ENCODE measurements around the gene SLC7A10. TPM values are rescaled to one million over a fixed set of nuclear protein-coding genes. Genes with fewer than 3 reads are reported as not detected.

Gene SLC7A10
- total RNA-seq (under 1 TPM in 1 of 2 donors, not detected in 1; 0.50 TPM), polyA plus RNA-seq (ENCODE audit: insufficient read length in 6 of 6) (1 to 10 TPM in 3 of 6 donors, under 1 TPM in 3; 0.57 to 1.2 (median 1.0) TPM)
- long read RNA-seq, donor 1, partial matches to known transcripts = 0 of 1 reads
- long read RNA-seq, donor 1, other reads (novel, unspliced or antisense) = 0 of 1 reads
- long read RNA-seq, donor 2, partial matches to known transcripts = 0 of 2 reads
- long read RNA-seq, donor 2, other reads (novel, unspliced or antisense) = 0 of 2 reads
- long read RNA-seq, donor 3 = 0 reads
- long read RNA-seq, donor 4 = 0 reads
- long read RNA-seq, donor 5 = 0 reads
- long read RNA-seq, donor 6 = 0 reads
- long read RNA-seq, donor 7 = 0 reads
- long read RNA-seq, donor 8 = 0 reads
- long read RNA-seq, donor 9 = 0 reads
- long read RNA-seq, donor 10 = 0 reads
- long read RNA-seq, donor 11 = 0 reads
- long read RNA-seq, donor 12 = 0 reads

DNA sequence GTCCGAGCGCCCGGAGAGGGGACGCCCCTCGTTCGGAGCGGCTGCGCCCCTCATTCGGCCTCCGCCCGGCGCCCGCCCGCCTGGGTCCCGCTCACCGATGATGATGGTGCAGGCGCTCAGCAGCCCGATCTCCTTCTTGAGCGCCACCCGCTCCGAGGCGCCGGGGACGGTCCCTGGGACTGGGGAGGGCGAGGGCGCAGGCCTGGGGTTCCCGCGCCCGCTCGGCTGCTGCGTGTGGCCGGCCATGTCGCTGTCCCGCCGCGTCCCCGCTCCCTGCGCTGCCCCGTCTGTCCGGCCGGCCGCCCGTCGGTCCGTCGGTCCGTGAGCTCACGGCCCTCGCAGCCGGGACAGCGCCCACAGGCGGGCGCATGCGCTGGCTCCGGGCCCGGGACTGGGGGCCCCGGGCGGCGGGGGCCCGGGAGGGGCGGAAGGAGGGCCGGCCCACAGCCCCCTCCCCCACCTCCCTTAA, at the start of gene SLC7A10:
TSS of gene SLC7A10 (minus strand) at position 393 of the 469 bp plus-strand sequence. CDS start at position 246, 147 bp downstream.
- peaks cover 0 to 20% of the 10 kb centered on the region in 2 donors for H3K4me1 ChIP-seq
- DNase-seq (peak in 1 of 4 donors; percentile 77), ATAC-seq (no peak)
- TF ChIP-seq, protein P1, sequence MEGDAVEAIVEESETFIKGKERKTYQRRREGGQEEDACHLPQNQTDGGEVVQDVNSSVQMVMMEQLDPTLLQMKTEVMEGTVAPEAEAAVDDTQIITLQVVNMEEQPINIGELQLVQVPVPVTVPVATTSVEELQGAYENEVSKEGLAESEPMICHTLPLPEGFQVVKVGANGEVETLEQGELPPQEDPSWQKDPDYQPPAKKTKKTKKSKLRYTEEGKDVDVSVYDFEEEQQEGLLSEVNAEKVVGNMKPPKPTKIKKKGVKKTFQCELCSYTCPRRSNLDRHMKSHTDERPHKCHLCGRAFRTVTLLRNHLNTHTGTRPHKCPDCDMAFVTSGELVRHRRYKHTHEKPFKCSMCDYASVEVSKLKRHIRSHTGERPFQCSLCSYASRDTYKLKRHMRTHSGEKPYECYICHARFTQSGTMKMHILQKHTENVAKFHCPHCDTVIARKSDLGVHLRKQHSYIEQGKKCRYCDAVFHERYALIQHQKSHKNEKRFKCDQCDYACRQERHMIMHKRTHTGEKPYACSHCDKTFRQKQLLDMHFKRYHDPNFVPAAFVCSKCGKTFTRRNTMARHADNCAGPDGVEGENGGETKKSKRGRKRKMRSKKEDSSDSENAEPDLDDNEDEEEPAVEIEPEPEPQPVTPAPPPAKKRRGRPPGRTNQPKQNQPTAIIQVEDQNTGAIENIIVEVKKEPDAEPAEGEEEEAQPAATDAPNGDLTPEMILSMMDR (IDR thresholded peaks at IDR 0.05) = no peak
- H3K36me3 ChIP-seq = no peaks in the 10 kb centered on the region
- intact Hi-C loops (cut with DNase I) = no loop called here
- H3K27ac ChIP-seq = no peak within 1 kb of the TSS
- H3K4me3 ChIP-seq = peak within 1 kb of the TSS; percentile 22 to 40
- H3K9me3 ChIP-seq = peaks cover 0 to 20% of the 10 kb centered on the region in 2 donors
- H3K27me3 ChIP-seq = peaks cover 33 to 74% of the 10 kb centered on the region in 2 donors

DNA sequence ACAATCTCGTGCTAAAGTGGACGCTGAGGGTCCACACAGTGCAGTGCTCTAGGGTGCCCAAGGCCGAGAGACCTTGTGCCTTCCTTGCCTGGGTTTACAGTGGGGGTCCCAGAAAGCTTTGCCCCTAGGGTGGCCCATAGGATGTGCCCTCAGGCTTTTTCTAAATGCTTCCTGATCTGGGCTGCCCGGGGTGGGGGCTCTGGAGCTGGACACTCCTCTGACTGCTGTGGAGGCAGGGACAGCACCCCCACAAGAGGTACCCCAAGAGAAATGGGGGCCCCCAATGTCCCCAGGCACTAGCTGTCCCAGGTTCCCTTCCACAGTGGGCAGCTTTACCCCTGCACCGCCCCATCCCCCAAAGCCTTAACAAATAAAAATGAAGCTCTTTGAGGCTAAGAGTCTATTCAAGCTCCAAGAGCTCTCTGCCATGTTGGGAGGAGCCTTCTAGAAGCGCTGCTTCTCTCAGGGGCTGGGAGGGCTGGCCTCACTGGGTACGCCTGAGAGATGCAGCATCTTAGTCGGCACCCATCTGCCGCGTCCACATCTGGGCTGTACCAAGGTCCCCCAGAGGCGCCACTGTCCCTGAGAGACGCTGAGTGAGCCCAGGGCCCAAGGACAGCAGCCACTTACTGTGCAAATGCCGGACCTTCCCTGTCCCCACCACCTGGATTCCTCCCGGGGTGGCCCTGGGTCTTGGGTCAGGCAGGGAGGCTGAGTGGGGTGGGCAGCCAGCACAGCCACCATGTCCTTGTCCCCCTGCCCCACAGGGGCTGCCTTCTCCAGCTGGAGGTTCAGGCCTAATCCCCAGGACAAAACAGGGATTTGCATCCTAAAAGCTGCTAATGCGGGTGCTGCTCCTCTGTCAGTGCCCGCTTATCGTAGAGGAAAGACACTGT, 49.3 kb upstream of the SLC7A10 start:
- TF ChIP-seq, protein P1 (IDR thresholded peaks at IDR 0.05) = no peak
- peak in 1 of 4 donors; percentile 68 for DNase-seq
- peak; percentile 63 for ATAC-seq
- intact Hi-C loops (cut with DNase I) = no loop called here
- Histone ChIP-seq H3K27me3 (no peaks in the 10 kb centered on the region), H3K4me3 (no peak overlapping the region), H3K9me3 (no peaks in the 10 kb centered on the region), H3K36me3 (no peaks in the 10 kb centered on the region), H3K27ac (peak overlapping the region; percentile 63 to 82), H3K4me1 (peaks cover 19 to 47% of the 10 kb centered on the region in 2 donors)

DNA sequence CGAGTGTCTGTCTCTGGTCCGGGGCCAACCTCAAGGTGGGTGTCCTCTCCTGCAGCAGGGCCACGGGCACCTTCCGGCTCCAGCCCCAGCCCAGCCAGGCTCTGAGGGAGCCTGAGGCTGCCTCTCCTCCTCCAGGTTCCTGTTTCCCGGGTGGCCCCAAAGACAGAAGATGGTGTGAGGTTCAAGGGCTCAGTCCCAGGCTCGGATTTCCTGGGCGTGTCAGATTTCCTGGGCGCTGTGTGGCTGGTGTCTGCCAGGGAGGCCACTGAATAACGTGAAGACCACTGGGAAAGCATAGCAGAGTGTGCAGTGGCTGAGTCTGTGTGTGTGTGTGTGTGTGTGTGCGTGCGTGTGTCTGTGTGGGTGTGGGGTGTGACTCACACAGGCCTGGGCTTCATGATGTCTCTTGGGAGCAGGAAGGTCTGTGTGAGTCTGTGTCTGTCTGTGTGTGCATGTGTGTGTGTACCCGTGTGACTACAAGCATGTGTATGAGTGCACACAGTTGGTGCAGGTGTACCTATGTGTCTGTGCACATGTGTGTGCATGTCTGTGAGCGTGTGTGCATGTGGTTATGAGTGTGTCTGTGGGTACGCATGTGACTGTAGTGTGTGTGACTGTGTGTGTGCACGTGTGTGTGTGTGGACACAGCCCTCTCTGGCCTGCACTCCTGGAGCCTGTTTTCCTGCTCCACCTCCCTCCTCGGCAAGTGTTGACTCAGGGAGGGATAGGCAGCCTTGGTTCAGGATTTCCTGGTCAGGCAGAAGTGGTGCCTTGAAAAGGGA, 48.4 kb upstream of the SLC7A10 start:
- Histone ChIP-seq H3K36me3 (no peaks in the 10 kb centered on the region), H3K9me3 (no peaks in the 10 kb centered on the region), H3K27me3 (no peaks in the 10 kb centered on the region), H3K4me3 (no peak overlapping the region), H3K4me1 (peaks cover 16 to 38% of the 10 kb centered on the region in 2 donors), H3K27ac (peak overlapping the region; percentile 63 to 82)
- TF ChIP-seq, protein P1 (IDR thresholded peaks at IDR 0.05) = no peak
- peak in 3 of 4 donors; percentile 71 to 82 (median 81) for DNase-seq
- intact Hi-C loops (cut with DNase I) = no loop called here
- ATAC-seq = peak; percentile 88

DNA sequence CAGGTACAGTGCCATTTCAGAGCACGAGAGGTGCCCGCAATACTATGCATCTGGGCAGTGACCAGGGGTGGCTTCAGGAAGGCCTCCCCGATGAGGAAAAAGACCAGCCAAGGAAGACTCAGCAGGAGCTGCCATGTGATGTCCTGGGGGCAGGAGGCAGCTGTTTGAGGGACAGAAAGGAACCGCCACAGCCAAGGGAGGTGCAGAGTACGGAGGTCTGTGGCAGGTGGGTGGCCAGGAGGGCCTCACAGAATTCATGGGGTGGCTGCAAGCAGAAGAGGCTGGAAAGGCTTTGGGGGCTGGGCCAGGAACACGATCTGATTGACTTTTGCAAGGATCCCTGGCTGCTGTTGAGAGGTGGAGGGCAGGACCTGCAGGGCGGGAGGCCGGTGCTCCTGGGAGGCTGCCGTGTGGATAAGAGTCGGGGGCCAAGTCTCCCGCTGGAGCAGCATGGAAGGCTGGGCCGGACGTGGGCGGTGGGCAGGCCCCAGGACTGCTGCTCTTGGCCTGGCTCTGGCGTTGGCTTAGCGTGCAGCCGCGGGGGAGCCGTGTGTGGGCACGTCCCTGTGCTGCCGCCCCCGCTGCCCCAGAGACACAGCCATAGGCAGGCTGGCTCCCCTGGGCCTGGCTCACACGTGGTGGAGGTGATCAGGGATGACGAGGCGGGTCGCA, 47.6 kb upstream of the SLC7A10 start:
- intact Hi-C loops (cut with DNase I) = no loop called here
- H3K9me3 ChIP-seq = no peaks in the 10 kb centered on the region
- H3K27ac ChIP-seq = peak overlapping the region; percentile 63 to 82
- no peaks in the 10 kb centered on the region for H3K36me3 ChIP-seq
- DNase-seq (peak in 1 of 4 donors; percentile 69), ATAC-seq (peak; percentile 5)
- H3K27me3 ChIP-seq = peaks cover 0 to under 1% of the 10 kb centered on the region in 2 donors
- no peak overlapping the region for H3K4me3 ChIP-seq
- peaks cover 16 to 38% of the 10 kb centered on the region in 2 donors for H3K4me1 ChIP-seq
- TF ChIP-seq, protein P1 (IDR thresholded peaks at IDR 0.05) = no peak
